Panc1 (cell line): Measurements from ENCODE around the gene LSM2.
"Not testable (repeated sequence)": the region's sequence is repeated elsewhere in the genome, so short reads cannot be mapped to it uniquely, and the experiment has no call there.

Source experiments
- POLR2AphosphoS5 ChIP-seq: IDR thresholded peaks from 2 replicates; pipeline ENCODE4 v1.6.1; 2012; ENCODE audit warnings: mild to moderate bottlenecking, low read depth, low read length, moderate library complexity
- TCF7L2 ChIP-seq: IDR thresholded peaks from 2 replicates; pipeline ENCODE4 v1.6.1; 2011; ENCODE audit warnings: mild to moderate bottlenecking, low read depth, low read length, inconsistent platforms
- TF ChIP-seq, protein P1 (sequence below), 2 experiments: IDR thresholded peaks; 2 replicates each; pipeline ENCODE4 v1.6.1; 2011 to 2012; ENCODE audit warnings: low read depth in 2 of 2, control low read depth in 1 of 2, low read length in 1 of 2, mild to moderate bottlenecking in 1 of 2, moderate library complexity in 1 of 2; ENCODE audit not compliant: insufficient read depth in 1 of 2
- TF ChIP-seq, protein P2 (sequence below): fragments of 450-650 bp; IDR thresholded peaks from 2 replicates; pipeline ENCODE4 v1.5.1; 2017; ENCODE audit warnings: mild to moderate bottlenecking

DNA sequence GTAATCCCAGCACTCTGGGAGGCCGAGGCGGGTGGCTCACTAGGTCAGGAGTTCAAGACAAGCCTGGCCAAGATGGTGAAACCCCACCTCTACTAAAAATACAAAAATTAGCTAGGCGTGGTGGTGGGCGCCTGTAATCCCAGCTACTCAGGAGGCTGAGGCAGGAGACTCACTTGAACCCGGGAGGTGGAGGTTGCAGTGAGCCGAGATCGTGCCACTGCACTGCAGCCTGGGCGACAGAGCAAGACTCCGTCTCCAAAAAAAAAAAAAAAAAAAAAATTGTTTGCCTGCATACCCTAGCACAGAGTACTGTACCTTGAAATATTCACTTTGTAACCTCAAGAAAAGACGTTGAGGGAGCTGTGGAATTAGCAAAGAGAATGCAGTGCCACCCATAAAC, 13.6 kb upstream of the LSM2 start:
- not testable (repeated sequence) for TF ChIP-seq POLR2AphosphoS5, TCF7L2
- TF ChIP-seq, protein P1, sequence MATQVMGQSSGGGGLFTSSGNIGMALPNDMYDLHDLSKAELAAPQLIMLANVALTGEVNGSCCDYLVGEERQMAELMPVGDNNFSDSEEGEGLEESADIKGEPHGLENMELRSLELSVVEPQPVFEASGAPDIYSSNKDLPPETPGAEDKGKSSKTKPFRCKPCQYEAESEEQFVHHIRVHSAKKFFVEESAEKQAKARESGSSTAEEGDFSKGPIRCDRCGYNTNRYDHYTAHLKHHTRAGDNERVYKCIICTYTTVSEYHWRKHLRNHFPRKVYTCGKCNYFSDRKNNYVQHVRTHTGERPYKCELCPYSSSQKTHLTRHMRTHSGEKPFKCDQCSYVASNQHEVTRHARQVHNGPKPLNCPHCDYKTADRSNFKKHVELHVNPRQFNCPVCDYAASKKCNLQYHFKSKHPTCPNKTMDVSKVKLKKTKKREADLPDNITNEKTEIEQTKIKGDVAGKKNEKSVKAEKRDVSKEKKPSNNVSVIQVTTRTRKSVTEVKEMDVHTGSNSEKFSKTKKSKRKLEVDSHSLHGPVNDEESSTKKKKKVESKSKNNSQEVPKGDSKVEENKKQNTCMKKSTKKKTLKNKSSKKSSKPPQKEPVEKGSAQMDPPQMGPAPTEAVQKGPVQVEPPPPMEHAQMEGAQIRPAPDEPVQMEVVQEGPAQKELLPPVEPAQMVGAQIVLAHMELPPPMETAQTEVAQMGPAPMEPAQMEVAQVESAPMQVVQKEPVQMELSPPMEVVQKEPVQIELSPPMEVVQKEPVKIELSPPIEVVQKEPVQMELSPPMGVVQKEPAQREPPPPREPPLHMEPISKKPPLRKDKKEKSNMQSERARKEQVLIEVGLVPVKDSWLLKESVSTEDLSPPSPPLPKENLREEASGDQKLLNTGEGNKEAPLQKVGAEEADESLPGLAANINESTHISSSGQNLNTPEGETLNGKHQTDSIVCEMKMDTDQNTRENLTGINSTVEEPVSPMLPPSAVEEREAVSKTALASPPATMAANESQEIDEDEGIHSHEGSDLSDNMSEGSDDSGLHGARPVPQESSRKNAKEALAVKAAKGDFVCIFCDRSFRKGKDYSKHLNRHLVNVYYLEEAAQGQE (IDR thresholded peaks at IDR 0.05; ENCODE audit: insufficient read depth in 1 of 2, low read depth in 2 of 2, low read length in 1 of 2), result not testable (repeated sequence)
- TF ChIP-seq, protein P2, sequence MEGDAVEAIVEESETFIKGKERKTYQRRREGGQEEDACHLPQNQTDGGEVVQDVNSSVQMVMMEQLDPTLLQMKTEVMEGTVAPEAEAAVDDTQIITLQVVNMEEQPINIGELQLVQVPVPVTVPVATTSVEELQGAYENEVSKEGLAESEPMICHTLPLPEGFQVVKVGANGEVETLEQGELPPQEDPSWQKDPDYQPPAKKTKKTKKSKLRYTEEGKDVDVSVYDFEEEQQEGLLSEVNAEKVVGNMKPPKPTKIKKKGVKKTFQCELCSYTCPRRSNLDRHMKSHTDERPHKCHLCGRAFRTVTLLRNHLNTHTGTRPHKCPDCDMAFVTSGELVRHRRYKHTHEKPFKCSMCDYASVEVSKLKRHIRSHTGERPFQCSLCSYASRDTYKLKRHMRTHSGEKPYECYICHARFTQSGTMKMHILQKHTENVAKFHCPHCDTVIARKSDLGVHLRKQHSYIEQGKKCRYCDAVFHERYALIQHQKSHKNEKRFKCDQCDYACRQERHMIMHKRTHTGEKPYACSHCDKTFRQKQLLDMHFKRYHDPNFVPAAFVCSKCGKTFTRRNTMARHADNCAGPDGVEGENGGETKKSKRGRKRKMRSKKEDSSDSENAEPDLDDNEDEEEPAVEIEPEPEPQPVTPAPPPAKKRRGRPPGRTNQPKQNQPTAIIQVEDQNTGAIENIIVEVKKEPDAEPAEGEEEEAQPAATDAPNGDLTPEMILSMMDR, result not testable (repeated sequence)
